HG02610 (cell line): ENCODE data around the gene UNC13A.

Experiments
- ATAC-seq: cut with Tn5 transposase; IDR thresholded peaks from one replicate; pipeline ENCODE4 v1.9.1; 2021; ENCODE audit warnings: mild to moderate bottlenecking, moderate library complexity; ENCODE audit not compliant: unreplicated experiment

Gene UNC13A

DNA sequence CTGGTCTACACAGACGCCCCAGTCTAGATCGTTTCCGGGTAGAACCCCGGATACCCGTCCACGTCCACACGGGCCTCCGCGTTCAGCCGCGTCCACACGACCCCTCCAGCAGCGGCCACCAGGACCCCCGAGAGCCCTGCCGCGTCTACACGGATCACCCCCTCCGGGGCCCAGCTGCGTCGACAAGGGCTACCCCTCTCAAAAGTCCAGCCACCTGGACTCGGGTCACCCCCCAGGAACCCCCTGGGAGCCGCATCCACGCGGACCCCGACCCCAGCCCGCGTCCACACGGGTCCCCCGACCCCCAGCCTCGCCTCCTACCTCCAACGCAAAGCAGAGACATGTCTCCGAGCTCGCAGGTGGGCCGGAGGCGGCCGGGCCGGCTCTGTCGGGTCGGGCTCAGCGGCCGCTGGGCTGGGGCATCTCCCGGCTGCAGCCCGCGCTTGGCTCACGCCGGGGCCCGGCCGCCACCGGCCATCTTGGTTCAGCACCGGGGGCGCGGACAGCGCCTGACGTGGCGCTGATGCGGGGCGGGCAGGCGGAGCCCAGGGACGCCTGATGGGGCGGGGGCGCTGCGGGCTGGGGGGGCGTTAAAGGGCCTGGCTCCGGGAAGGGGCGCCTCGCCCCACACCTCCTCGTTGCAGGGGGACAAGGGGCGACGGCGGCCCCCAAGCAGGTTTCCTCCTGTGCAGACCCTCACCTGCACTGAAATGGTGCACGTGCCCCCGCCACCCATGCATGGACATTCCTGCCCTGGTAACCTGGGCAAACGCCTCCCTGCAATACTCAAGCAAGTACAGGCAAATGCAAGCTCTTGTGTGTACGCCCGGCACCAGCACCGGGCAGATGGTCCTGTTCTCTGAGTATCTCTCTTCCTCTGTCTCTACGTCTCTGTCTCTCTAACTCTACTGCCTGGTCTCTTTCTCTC, at the start of gene UNC13A:
UNC13A (minus strand) TSS at position 498 of the 928 bp plus-strand sequence; CDS start at position 343, 155 bp downstream.
- ATAC-seq = no peak

DNA sequence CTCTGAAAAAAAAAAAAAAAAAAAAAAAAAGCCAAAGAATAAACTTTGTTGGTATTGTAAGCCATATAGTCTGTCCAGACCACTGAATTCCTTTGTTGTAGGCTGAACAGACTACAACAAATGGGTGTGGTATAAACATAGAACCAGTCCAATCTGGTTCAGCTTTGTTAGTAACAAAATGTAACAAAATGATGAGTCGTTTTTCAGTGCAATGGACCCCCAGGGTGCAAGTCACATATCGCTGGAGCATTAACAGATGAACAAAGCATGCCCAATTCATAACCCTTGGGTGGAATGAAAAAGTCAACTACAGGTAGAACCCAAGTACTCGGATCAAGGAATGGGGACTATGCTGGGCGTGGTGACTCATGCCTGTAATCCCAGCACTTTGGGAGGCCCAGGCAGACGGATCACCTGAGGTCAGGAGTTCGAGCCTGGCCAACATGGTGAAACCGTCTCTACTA, 49.6 kb upstream of the UNC13A start:
- ATAC-seq = no peak

DNA sequence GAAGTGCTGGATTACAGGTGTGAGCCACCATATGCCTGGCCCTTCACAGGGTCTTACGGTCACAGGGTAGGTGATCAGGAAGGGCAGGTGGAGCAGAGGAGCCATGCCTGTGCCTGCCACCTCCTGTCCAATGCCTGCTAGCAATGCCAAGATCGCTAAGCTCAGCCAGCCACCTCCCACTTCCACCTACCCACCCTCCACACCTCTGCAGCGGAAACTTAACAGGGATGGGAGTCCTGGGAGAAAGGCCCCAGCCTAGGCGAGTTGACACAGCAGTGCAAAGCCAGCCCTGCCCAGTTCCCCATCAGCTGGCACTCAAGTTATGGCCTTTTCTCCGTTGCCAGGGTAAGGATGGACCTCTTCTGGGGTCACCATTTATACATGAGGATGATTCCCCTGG, 47.3 kb upstream of the UNC13A start:
- no peak for ATAC-seq

DNA sequence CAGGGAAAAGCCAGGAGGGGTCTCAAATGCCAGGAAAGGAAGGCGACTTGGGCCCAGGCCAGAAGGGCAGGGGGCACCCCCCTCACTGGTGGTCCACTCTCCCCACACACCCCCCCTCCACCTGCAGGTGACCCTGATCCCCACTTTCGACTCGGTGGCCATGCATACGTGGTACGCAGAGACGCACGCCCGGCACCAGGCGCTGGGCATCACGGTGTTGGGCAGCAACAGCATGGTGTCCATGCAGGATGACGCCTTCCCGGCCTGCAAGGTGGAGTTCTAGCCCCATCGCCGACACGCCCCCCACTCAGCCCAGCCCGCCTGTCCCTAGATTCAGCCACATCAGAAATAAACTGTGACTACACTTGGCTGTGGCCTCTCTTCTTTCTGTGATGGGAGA, 46.0 kb upstream of the UNC13A start:
- ATAC-seq = no peak

DNA sequence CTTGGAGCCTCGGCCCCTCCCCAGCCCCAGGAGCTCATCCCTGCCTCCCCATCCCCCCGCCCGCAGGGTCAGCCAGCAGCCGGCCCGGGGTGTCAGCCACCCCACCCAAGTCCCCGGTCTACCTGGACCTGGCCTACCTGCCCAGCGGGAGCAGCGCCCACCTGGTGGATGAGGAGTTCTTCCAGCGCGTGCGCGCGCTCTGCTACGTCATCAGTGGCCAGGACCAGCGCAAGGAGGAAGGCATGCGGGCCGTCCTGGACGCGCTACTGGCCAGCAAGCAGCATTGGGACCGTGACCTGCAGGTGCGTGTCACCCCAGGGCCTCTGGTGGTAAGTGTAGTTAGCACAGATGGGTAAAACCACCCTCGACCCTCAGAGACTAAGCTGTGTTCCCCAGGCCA, 45.0 kb upstream of the UNC13A start:
- no peak for ATAC-seq

DNA sequence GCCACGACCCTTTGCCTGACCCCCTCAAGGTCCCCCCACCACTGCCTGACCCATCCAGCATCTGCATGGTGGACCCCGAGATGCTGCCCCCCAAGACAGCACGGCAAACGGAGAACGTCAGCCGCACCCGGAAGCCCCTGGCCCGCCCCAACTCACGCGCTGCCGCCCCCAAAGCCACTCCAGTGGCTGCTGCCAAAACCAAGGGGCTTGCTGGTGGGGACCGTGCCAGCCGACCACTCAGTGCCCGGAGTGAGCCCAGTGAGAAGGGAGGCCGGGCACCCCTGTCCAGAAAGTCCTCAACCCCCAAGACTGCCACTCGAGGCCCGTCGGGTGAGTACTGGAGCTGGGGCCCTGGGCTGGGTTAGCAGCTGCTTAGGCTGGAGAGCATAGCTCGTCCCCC, 39.7 kb upstream of the UNC13A start:
- no peak for ATAC-seq

DNA sequence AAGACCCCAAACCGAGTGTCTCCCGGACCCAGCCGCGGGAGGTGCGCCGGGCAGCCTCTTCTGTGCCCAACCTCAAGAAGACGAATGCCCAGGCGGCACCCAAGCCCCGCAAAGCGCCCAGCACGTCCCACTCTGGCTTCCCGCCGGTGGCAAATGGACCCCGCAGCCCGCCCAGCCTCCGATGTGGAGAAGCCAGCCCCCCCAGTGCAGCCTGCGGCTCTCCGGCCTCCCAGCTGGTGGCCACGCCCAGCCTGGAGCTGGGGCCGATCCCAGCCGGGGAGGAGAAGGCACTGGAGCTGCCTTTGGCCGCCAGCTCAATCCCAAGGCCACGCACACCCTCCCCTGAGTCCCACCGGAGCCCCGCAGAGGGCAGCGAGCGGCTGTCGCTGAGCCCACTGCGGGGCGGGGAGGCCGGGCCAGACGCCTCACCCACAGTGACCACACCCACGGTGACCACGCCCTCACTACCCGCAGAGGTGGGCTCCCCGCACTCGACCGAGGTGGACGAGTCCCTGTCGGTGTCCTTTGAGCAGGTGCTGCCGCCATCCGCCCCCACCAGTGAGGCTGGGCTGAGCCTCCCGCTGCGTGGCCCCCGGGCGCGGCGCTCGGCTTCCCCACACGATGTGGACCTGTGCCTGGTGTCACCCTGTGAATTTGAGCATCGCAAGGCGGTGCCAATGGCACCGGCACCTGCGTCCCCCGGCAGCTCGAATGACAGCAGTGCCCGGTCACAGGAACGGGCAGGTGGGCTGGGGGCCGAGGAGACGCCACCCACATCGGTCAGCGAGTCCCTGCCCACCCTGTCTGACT, 39.0 kb upstream of the UNC13A start:
- no peak for ATAC-seq

DNA sequence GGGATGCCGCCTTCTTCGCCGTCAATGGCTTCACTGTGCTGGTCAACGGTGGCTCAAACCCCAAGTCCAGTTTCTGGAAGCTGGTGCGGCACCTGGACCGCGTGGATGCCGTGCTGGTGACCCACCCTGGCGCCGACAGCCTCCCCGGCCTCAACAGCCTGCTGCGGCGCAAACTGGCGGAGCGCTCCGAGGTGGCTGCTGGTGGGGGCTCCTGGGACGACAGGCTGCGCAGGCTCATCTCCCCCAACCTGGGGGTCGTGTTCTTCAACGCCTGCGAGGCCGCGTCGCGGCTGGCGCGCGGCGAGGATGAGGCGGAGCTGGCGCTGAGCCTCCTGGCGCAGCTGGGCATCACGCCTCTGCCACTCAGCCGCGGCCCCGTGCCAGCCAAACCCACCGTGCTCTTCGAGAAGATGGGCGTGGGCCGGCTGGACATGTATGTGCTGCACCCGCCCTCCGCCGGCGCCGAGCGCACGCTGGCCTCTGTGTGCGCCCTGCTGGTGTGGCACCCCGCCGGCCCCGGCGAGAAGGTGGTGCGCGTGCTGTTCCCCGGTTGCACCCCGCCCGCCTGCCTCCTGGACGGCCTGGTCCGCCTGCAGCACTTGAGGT, 38.1 kb upstream of the UNC13A start:
- ATAC-seq = no peak

DNA sequence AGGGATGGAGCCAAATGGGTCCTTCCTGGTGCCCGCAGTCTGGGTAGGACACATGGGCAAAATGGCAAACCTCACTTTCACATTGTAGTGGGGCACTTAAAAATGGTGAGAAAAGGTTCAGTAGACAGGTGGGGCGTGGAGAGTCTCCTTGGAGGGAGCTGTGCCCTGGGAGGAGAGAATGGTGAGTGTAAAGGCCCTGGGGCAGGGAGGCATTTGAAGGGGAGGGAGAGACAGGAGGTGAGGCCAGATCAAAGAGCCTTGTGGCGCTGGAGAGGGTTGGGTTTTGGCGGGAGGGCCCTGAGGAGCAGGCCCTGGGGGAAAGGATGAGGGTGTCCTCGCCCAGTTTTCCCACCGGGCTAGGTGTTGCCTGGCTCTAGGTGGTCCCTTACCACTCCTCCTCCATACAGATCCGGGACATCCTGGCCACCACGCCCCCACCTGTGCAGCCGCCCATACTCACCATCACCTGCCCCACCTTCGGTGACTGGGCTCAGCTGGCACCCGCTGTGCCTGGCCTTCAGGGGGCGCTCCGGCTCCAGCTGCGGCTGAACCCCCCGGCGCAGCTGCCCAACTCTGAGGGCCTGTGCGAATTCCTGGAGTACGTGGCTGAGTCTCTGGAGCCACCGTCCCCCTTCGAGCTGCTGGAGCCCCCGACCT, 37.4 kb upstream of the UNC13A start:
- ATAC-seq = no peak

DNA sequence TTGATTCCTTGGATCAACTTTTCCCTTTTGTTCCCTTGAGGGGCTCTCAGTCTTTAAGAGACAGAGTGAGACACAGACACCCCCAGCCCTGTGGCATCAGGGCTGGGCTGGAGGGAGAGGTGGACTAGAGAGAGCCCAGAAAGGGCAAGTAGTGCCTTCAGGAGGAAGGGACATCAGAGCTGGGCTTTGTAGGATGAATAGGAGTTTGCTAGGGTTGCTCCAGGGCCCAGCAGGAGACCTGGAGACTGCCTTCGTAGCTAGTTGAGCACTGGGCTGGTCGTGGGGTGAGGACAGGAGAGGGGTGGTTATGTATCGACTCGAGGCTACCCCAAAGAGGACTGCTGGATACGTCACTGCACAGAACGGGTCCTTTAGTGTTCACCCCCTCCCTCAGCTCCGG, 36.5 kb upstream of the UNC13A start:
- no peak for ATAC-seq

DNA sequence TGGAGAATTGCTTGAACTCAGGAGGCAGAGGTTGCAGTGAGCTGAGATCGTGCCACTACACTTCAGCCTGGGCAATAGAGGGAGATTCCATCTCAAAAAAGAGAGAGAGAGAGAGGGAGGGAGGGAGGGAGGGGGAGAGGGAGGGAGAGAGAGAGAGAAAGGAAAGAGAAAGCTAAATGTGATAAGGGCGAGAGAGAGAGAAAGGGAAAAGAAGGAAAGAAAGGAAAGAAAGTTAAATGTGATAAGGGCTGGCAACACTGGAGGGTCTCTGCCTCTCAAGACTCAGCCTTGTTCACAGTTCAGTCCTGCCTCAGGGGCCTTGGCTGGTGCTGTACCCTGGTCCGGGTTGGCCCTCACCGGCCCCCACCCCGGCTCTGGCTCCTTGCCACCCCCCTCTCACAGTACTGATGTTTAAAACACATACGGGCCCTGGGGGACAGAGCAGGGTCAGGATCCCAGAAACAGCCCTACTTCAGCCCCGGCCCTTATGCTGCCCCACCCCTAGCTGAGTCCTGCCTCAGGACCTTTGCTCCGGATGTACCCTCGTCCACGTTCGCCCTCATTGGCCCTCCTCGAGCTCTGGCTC, 34.6 kb upstream of the UNC13A start:
- no peak for ATAC-seq

DNA sequence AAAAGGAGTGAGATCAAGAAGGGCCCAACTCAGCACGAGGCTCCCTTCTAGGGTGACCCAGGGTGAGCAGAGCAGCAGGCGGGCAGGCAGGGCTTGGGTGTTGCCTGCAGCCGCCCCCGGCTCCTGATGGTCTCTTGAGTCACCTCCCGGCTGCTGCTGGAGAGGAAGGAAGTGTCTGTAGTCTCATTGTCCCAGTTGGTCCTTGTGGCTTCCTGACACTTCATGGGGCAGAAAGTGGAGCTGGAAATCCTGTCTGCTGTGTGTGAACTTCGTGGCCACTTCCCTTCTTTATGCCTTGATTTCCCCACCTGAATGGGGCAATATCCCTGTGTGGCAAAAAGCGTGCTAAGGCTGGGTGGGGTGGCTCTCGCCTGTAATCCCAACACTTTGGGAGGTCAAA, 33.7 kb upstream of the UNC13A start:
- no peak for ATAC-seq

DNA sequence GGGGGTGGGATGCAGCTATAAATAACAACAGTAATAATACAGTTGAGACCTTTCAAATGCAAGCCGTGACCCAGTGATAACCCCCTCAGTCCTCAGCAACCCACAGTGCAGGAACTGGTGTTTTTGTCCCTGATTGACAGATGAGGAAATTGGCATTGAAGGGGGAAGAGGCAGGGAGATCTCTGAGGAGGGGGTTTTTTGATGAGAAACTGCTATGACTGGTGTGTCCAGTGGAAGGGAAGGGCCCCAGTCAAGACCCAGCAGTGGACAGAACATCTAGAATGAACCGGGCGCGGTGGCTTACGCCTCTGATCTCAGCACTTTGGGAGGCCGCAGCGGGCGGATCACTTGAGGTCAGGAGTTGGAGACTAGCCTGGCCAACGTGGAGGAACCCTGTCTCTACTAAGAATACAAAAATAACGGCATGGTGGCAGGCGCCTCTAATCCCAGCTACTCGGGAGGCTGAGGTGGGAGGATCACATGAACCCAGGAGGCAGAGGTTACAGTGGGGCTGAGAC, 33.0 kb upstream of the UNC13A start:
- no peak for ATAC-seq

DNA sequence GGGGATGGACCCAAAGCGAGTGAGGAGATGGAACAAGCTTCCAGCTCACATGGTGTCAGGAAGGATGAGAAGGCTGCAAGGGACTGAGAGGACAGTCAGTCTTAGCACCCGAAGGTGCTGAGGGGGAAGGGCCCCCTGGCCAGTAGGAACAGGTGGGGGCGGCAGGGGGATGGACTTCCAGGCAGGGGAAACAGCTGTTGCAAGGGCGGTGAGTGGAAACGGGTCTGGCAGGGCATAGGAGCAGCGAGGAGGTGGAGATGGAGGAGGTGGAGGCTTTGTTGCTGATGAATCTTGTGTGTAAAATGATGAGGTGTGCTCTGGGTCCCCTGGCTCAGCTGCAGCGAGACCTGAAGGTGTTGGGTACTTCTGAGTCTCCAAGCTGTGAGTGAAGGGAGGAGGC, 32.3 kb upstream of the UNC13A start:
- ATAC-seq = no peak

DNA sequence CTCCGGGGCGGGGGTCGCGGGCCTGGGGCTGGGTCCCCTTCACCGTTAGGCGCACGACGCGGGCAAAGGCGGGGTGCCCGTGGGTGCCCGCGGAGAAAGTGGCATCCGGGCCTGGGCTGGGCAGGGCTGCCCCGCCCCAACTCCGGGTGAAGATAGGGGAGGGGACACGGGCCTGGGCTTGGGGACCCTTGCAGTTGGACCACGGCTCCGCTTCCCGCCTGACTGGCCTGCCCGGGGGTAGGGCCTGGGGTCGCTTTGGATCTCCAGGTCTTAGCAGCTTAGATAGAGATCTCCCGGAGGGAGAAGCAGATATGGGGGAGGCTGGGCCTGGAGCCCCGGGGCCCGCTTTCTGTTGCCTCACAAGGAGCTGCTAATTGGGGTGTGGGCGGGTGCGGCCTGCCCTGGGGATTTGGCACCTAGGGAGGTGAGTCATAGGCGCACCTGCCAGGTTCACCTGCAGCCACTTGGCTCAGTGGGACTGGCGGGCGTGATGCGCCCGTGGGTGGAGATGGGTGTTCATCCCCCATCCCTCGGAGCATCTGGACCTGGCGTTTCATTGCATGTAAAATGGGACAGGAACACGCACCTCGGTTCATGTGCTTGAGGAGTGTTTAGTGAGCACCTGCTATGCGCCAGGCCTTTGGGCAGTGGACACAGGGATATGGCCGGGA, 31.7 kb upstream of the UNC13A start:
- peak; percentile 26 for ATAC-seq

DNA sequence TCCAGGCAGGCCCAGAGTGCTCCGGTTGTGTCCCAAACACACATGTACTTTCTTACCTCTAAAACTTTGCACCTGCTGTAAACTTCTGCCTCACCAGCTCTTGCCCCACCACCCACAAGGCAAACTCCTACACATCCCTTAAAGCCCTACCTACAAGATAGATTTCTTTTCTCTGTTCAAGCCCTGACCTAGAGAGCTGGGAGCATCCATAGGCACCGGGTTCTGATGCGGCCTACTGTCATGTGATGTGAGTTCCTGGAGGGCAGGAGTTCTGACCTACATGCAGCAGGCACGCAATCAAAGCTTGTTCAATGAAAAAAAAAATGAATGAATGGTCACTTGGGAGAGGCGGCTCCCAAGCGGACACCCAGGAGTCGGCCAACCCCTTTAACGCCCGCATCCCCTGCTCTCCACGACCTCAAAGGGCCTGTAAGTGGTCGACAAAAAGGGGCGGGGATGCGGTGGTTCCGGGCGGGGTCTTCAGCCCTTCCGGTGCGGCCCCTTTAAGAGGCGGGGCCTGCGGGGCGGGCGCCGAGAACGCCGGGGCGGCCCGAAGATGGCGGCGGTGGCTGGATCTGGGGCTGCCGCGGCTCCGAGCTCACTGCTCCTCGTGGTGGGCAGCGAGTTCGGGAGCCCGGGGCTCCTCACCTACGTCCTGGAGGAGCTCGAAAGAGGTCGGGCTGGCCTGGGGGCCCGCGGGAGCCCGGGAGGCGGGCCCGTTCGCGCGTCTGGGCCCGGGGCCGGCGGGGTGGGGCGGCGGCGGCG, 31.0 kb upstream of the UNC13A start, which contains the start of gene MAP1S:
MAP1S (plus strand) TSS at position 534 of the 765 bp plus-strand sequence; CDS start at position 557, 23 bp downstream.
- peak; percentile 76 for ATAC-seq

DNA sequence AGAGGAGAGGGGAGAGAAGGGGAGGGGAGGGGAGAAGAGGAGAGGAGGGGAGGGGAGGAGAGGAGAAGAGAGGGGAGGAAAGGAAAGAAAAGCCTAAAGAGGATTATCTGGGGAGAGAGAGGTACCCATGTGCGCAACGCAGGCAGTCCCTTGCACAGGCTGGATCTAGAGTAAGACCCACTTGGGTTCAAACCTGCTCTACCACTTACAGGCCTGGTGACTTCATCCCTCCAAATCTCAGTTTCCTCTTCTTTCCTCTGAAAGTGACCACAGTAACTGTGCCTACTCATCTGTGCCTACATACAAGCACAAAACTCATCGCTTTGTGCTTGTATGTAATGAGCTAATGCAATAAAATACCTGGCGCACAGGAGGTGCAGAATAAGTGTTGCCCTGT, 30.4 kb upstream of the UNC13A start:
- ATAC-seq = no peak

DNA sequence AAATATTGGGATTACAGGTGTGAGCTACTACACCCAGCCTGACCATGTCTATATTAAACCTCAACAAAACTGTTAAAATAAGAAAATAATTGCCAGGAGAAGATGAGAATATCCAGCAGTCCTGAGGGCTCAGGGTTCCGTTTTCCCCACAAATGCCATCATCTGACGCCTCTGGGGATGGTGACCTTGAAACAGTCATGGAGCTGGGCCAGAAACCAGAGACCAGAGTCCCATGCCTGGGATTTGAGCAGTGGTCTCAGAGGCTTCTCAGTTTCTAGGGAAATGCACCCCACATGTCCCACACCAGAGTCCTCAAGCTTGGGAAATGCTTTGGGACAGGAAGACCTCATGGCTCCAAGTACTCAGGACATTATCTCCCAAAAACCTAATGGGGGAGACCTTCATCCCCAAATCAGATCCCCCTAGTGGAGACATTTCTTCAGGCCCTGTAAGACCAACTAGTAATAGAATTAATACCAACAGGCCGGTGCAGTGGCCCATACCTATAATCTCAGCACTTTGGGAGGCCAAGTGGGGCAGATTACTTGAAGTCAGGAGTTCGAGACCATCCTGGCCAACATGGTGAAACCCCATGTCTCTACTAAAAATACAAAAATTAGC, 28.3 kb upstream of the UNC13A start:
- ATAC-seq = no peak
